IPS-15b (cell line): Measurements from ENCODE around the gene ARL14EP.

Experiments
- H3K27me3 ChIP-seq: one replicate; pipeline ENCODE4 v1.6.1; 2013; ENCODE audit warnings: low read length; ENCODE audit not compliant: control insufficient read depth, insufficient read depth
- H3K36me3 ChIP-seq: one replicate; pipeline ENCODE4 v1.6.1; 2013; ENCODE audit warnings: low read length; ENCODE audit not compliant: control insufficient read depth, insufficient read depth
- H3K4me1 ChIP-seq: one replicate; pipeline ENCODE4 v1.6.1; 2013; ENCODE audit warnings: mild to moderate bottlenecking, low read length; ENCODE audit not compliant: control insufficient read depth, insufficient read depth
- H3K4me3 ChIP-seq: one replicate; pipeline ENCODE4 v1.5.1; 2013; ENCODE audit warnings: low read depth, low read length
- H3K9ac ChIP-seq: one replicate; pipeline ENCODE4 v1.6.1; 2013; ENCODE audit warnings: low read depth, mild to moderate bottlenecking, low read length
- H3K9me3 ChIP-seq: one replicate; pipeline ENCODE4 v1.6.1; 2013; ENCODE audit warnings: mild to moderate bottlenecking, low read length; ENCODE audit not compliant: control insufficient read depth, insufficient read depth

Gene ARL14EP

GRCh38 chr11:30358536-30358935 lies 35.6 kb downstream of the ARL14EP start:
- Histone ChIP-seq H3K9me3 (no peaks in the 10 kb centered on the region), H3K4me3 (no peak overlapping the region), H3K36me3 (no peaks in the 10 kb centered on the region), H3K9ac (no peak overlapping the region), H3K27me3 (no peaks in the 10 kb centered on the region), H3K4me1 (peaks cover 4% of the 10 kb centered on the region)

GRCh38 chr11:30360741-30361140 lies 37.8 kb downstream of the ARL14EP start:
- Histone ChIP-seq H3K4me3 (no peak overlapping the region), H3K27me3 (no peaks in the 10 kb centered on the region), H3K9ac (no peak overlapping the region), H3K4me1 (peaks cover 10% of the 10 kb centered on the region), H3K9me3 (no peaks in the 10 kb centered on the region), H3K36me3 (no peaks in the 10 kb centered on the region)

- no peak overlapping the region for H3K4me3 ChIP-seq
- H3K36me3 ChIP-seq, result no peaks in the 10 kb centered on the region
- H3K27me3 ChIP-seq, result no peaks in the 10 kb centered on the region
- H3K4me1 ChIP-seq, result peaks cover 6% of the 10 kb centered on the region
- H3K9ac ChIP-seq, result no peak overlapping the region
- H3K9me3 ChIP-seq, result no peaks in the 10 kb centered on the region
Measured at GRCh38 chr11:30364139-30364836, 41.4 kb downstream of the ARL14EP start.

GRCh38 chr11:30364837-30365482 lies 42.1 kb downstream of the ARL14EP start:
- Histone ChIP-seq H3K4me1 (peaks cover 6% of the 10 kb centered on the region), H3K4me3 (no peak overlapping the region), H3K9ac (no peak overlapping the region), H3K27me3 (no peaks in the 10 kb centered on the region), H3K36me3 (no peaks in the 10 kb centered on the region), H3K9me3 (no peaks in the 10 kb centered on the region)

- H3K9ac ChIP-seq, result no peak overlapping the region
- no peaks in the 10 kb centered on the region for H3K27me3 ChIP-seq
- H3K9me3 ChIP-seq, result no peaks in the 10 kb centered on the region
- no peaks in the 10 kb centered on the region for H3K36me3 ChIP-seq
- no peak overlapping the region for H3K4me3 ChIP-seq
- H3K4me1 ChIP-seq, result peaks cover 6% of the 10 kb centered on the region
Measured at GRCh38 chr11:30365793-30366517, 43.1 kb downstream of the ARL14EP start.

GRCh38 chr11:30368394-30368793 lies 45.5 kb downstream of the ARL14EP start:
- Histone ChIP-seq H3K27me3 (no peaks in the 10 kb centered on the region), H3K4me3 (no peak overlapping the region), H3K9me3 (no peaks in the 10 kb centered on the region), H3K36me3 (no peaks in the 10 kb centered on the region), H3K4me1 (peaks cover 6% of the 10 kb centered on the region), H3K9ac (no peak overlapping the region)

- no peaks in the 10 kb centered on the region for H3K9me3 ChIP-seq
- H3K36me3 ChIP-seq, result no peaks in the 10 kb centered on the region
- H3K4me3 ChIP-seq, result no peak overlapping the region
- no peak overlapping the region for H3K9ac ChIP-seq
- H3K4me1 ChIP-seq, result no peaks in the 10 kb centered on the region
- no peaks in the 10 kb centered on the region for H3K27me3 ChIP-seq
Measured at GRCh38 chr11:30370164-30370563, 47.3 kb downstream of the ARL14EP start.

GRCh38 chr11:30377347-30377746 lies 54.4 kb downstream of the ARL14EP start:
- Histone ChIP-seq H3K9ac (no peak overlapping the region), H3K36me3 (no peaks in the 10 kb centered on the region), H3K9me3 (no peaks in the 10 kb centered on the region), H3K27me3 (no peaks in the 10 kb centered on the region), H3K4me3 (no peak overlapping the region), H3K4me1 (no peaks in the 10 kb centered on the region)

- Histone ChIP-seq H3K4me1 (no peaks in the 10 kb centered on the region), H3K27me3 (no peaks in the 10 kb centered on the region), H3K9ac (no peak overlapping the region), H3K9me3 (no peaks in the 10 kb centered on the region), H3K36me3 (no peaks in the 10 kb centered on the region), H3K4me3 (no peak overlapping the region)
Measured at GRCh38 chr11:30380846-30381245, 57.9 kb downstream of the ARL14EP start.

GRCh38 chr11:30381879-30382278 lies 59.0 kb downstream of the ARL14EP start:
- Histone ChIP-seq H3K9ac (no peak overlapping the region), H3K4me3 (no peak overlapping the region), H3K36me3 (no peaks in the 10 kb centered on the region), H3K27me3 (no peaks in the 10 kb centered on the region), H3K9me3 (no peaks in the 10 kb centered on the region), H3K4me1 (no peaks in the 10 kb centered on the region)
